Measurements from ENCODE around the gene THAP3. TPM values are rescaled to one million over a fixed set of nuclear protein-coding genes. Genes with fewer than 3 reads are reported as not detected.
A peak's percentile ranks its signal among the peaks of the same experiment; 100 is the strongest.

Gene THAP3
- total and polyA plus RNA-seq, 12 donors = 6.8 to 27.6 (median 12.1) TPM

GRCh38 chr1:6672558-6672957 lies 47.9 kb downstream of the THAP3 start:
- Histone ChIP-seq H3K27me3 (no peaks in the 10 kb centered on the region), H3K9me3 (no peaks in the 10 kb centered on the region), H3K4me3 (no peak overlapping the region), H3K36me3 (peaks cover 0 to 70% (median 4%) of the 10 kb centered on the region in 9 donors), H3K4me1 (peaks cover 0 to 42% (median 12%) of the 10 kb centered on the region in 9 donors), H3K27ac (peak overlapping the region; percentile 17 to 73 (median 56))
- ATAC-seq (peak; percentile 79 to 96 (median 94)), DNase-seq (peak; percentile 24 to 57)
- intact Hi-C loops (cut with DNase I) = no loop called here
- TF ChIP-seq CTCF (IDR thresholded peaks at IDR 0.05) = no peak
- WGBS, 2 donors = 46 to 63% methylated on average over 2 of the region's 2 CpGs

- WGBS, 2 donors = 88 to 96% methylated on average over 5 of the region's 5 CpGs
- no peak for TF ChIP-seq CTCF (IDR thresholded peaks at IDR 0.05)
- Histone ChIP-seq H3K36me3 (peaks cover 0 to 75% (median 18%) of the 10 kb centered on the region in 9 donors), H3K9me3 (no peaks in the 10 kb centered on the region), H3K4me1 (peaks cover 0 to 38% (median 7%) of the 10 kb centered on the region in 9 donors), H3K27me3 (no peaks in the 10 kb centered on the region), H3K4me3 (no peak overlapping the region), H3K27ac (peak overlapping the region in 3 of 10 donors; percentile 24 to 73 (median 55))
- intact Hi-C loops (cut with DNase I) = no loop called here
- ATAC-seq = no peak
- no peak for DNase-seq
Measured at GRCh38 chr1:6673816-6674398, 49.2 kb downstream of the THAP3 start.

GRCh38 chr1:6674771-6675170 lies 50.1 kb downstream of the THAP3 start:
- peaks cover 0 to 84% (median 24%) of the 10 kb centered on the region in 9 donors for H3K36me3 ChIP-seq
- DNase-seq = no peak
- TF ChIP-seq CTCF (IDR thresholded peaks at IDR 0.05) = no peak
- 83 to 88% methylated on average over 1 of the region's 1 CpG for WGBS, 2 donors
- intact Hi-C loops (cut with DNase I) = no loop called here
- no peaks in the 10 kb centered on the region for H3K9me3 ChIP-seq
- H3K4me1 ChIP-seq = peaks cover 0 to 38% (median 7%) of the 10 kb centered on the region in 9 donors
- peak overlapping the region in 2 of 10 donors; percentile 13 to 48 for H3K27ac ChIP-seq
- ATAC-seq = no peak
- no peaks in the 10 kb centered on the region for H3K27me3 ChIP-seq
- no peak overlapping the region for H3K4me3 ChIP-seq

GRCh38 chr1:6675941-6676340 lies 51.3 kb downstream of the THAP3 start:
- Histone ChIP-seq H3K9me3 (no peaks in the 10 kb centered on the region), H3K36me3 (peaks cover 0 to 90% (median 25%) of the 10 kb centered on the region in 9 donors), H3K27ac (no peak overlapping the region), H3K4me1 (peaks cover 0 to 38% (median 7%) of the 10 kb centered on the region in 9 donors), H3K4me3 (no peak overlapping the region), H3K27me3 (no peaks in the 10 kb centered on the region)
- DNase-seq = no peak
- intact Hi-C loops (cut with DNase I) = no loop called here
- 71 to 75% methylated on average over 2 of the region's 2 CpGs for WGBS, 2 donors
- ATAC-seq = peak in 1 of 8 donors; percentile 36
- no peak for TF ChIP-seq CTCF (IDR thresholded peaks at IDR 0.05)

Other genes with a start within 250 kb of the THAP3 start
- 10 to 100 TPM in 3 of 10 donors, 1 to 10 TPM in 7; 5.1 to 26.9 (median 8.6) TPM for gene ACOT7, start 231.1 kb upstream of the THAP3 start, total RNA-seq
- gene ACOT7, start 231.1 kb upstream of the THAP3 start, polyA plus RNA-seq = 10 to 100 TPM in 1 of 2 donors, 1 to 10 TPM in 1; 4.0 to 40.4 TPM
- under 1 TPM in 1 of 10 donors, not detected in 9; 0.25 TPM for gene HES2, start 204.9 kb upstream of the THAP3 start, total RNA-seq
- under 1 TPM in 1 of 2 donors, not detected in 1; 0.22 TPM for gene HES2, start 204.9 kb upstream of the THAP3 start, polyA plus RNA-seq
- gene ESPN, start 200.1 kb upstream of the THAP3 start, total RNA-seq = under 1 TPM in 5 of 10 donors, not detected in 5; 0.17 to 0.51 (median 0.29) TPM
- gene ESPN, start 200.1 kb upstream of the THAP3 start, polyA plus RNA-seq = under 1 TPM; 0.12 to 0.22 TPM
- gene TNFRSF25, start 158.7 kb upstream of the THAP3 start, total RNA-seq = 10 to 100 TPM in 2 of 10 donors, 1 to 10 TPM in 8; 4.0 to 12.0 (median 7.3) TPM
- 10 to 100 TPM in 1 of 2 donors, 1 to 10 TPM in 1; 6.6 to 43.1 TPM for gene TNFRSF25, start 158.7 kb upstream of the THAP3 start, polyA plus RNA-seq
- gene PLEKHG5, start 133.2 kb upstream of the THAP3 start, total RNA-seq = 10 to 100 TPM; 10.0 to 18.8 (median 15.3) TPM
- gene PLEKHG5, start 133.2 kb upstream of the THAP3 start, polyA plus RNA-seq = 10 to 100 TPM in 1 of 2 donors, 1 to 10 TPM in 1; 6.6 to 28.7 TPM
- 10 to 100 TPM; 13.5 to 19.3 (median 15.3) TPM for gene NOL9, start 70.4 kb upstream of the THAP3 start, total RNA-seq
- gene NOL9, start 70.4 kb upstream of the THAP3 start, polyA plus RNA-seq = 1 to 10 TPM; 3.0 to 5.9 TPM
- gene TAS1R1, start 69.6 kb upstream of the THAP3 start, total RNA-seq = not detected
- not detected for gene TAS1R1, start 69.6 kb upstream of the THAP3 start, polyA plus RNA-seq
- 10 to 100 TPM in 6 of 10 donors, 1 to 10 TPM in 4; 7.3 to 16.6 (median 11.0) TPM for gene ZBTB48, start 44.9 kb upstream of the THAP3 start, total RNA-seq
- 10 to 100 TPM; 18.3 to 41.5 TPM for gene ZBTB48, start 44.9 kb upstream of the THAP3 start, polyA plus RNA-seq
- 10 to 100 TPM; 49.5 to 93.3 (median 70.4) TPM for gene KLHL21, start 22.0 kb upstream of the THAP3 start, total RNA-seq
- gene KLHL21, start 22.0 kb upstream of the THAP3 start, polyA plus RNA-seq = 10 to 100 TPM; 20.4 to 22.3 TPM
- gene PHF13, start 11.1 kb upstream of the THAP3 start, total RNA-seq = 10 to 100 TPM in 1 of 10 donors, 1 to 10 TPM in 9; 5.9 to 12.2 (median 8.0) TPM
- gene PHF13, start 11.1 kb upstream of the THAP3 start, polyA plus RNA-seq = 1 to 10 TPM; 3.7 to 5.2 TPM
- gene DNAJC11, start 76.9 kb downstream of the THAP3 start, total RNA-seq = 10 to 100 TPM; 60.8 to 80.6 (median 73.2) TPM
- 10 to 100 TPM; 31.2 to 63.1 TPM for gene DNAJC11, start 76.9 kb downstream of the THAP3 start, polyA plus RNA-seq
- gene CAMTA1, start 160.6 kb downstream of the THAP3 start, total RNA-seq = 100 to 1,000 TPM; 123 to 155 (median 140) TPM
- 100 to 1,000 TPM; 182 to 265 TPM for gene CAMTA1, start 160.6 kb downstream of the THAP3 start, polyA plus RNA-seq

Data from heart right ventricle (tissue), 16 donors.